ENCODE data around the gene SH3D19.

GRCh38 chr4:151292038-151292437 lies 33.4 kb downstream of the SH3D19 start:
- TF ChIP-seq EP300 (IDR thresholded peaks at IDR 0.05) (no peak), POLR2A (IDR thresholded peaks at IDR 0.05) (no peak)
- TF ChIP-seq, protein P1, sequence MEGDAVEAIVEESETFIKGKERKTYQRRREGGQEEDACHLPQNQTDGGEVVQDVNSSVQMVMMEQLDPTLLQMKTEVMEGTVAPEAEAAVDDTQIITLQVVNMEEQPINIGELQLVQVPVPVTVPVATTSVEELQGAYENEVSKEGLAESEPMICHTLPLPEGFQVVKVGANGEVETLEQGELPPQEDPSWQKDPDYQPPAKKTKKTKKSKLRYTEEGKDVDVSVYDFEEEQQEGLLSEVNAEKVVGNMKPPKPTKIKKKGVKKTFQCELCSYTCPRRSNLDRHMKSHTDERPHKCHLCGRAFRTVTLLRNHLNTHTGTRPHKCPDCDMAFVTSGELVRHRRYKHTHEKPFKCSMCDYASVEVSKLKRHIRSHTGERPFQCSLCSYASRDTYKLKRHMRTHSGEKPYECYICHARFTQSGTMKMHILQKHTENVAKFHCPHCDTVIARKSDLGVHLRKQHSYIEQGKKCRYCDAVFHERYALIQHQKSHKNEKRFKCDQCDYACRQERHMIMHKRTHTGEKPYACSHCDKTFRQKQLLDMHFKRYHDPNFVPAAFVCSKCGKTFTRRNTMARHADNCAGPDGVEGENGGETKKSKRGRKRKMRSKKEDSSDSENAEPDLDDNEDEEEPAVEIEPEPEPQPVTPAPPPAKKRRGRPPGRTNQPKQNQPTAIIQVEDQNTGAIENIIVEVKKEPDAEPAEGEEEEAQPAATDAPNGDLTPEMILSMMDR (IDR thresholded peaks at IDR 0.05): no peak
